NOMO-1 treated with DMSO at 0.1 percent for 48 hours (cell line): Measurements from ENCODE around the gene ADPRH.
A peak's percentile ranks its signal among the peaks of the same experiment; 100 is the strongest.

ENCODE experiments used
- DNase-seq: peaks from one replicate; lab custom pipeline; 2025; ENCODE audit not compliant: unreplicated experiment; lab: John Stamatoyannopoulos, UW

ADPRH gene

GRCh38 chr3:119626196-119626595, 46.9 kb downstream of the ADPRH start:
- DNase-seq = no peak

GRCh38 chr3:119627461-119627860, 48.2 kb downstream of the ADPRH start:
- no peak for DNase-seq

GRCh38 chr3:119628390-119628789, 49.1 kb downstream of the ADPRH start:
- DNase-seq = peak; percentile 10

GRCh38 chr3:119628816-119629445, 49.6 kb downstream of the ADPRH start:
- DNase-seq = no peak

- DNase-seq = peak; percentile 39
Measured at GRCh38 chr3:119630128-119630879, 51.0 kb downstream of the ADPRH start.

- DNase-seq = no peak
Measured at GRCh38 chr3:119630880-119631329, 51.6 kb downstream of the ADPRH start.

GRCh38 chr3:119631516-119631915, 52.2 kb downstream of the ADPRH start:
- no peak for DNase-seq

- DNase-seq = no peak
Measured at GRCh38 chr3:119632216-119632615, 52.9 kb downstream of the ADPRH start.

- no peak for DNase-seq
Measured at GRCh38 chr3:119632829-119633228, 53.5 kb downstream of the ADPRH start.

- no peak for DNase-seq
Measured at GRCh38 chr3:119635719-119636118, 56.4 kb downstream of the ADPRH start.

- DNase-seq = no peak
Measured at GRCh38 chr3:119636249-119636648, 57.0 kb downstream of the ADPRH start.

- DNase-seq = no peak
Measured at GRCh38 chr3:119636891-119637611, 57.8 kb downstream of the ADPRH start.

- peak; percentile 72 for DNase-seq
Measured at GRCh38 chr3:119637679-119638477, 58.6 kb downstream of the ADPRH start.
